GM19025 (cell line): ENCODE measurements around the gene NDUFAF8.

Experiments
- ATAC-seq: cut with Tn5 transposase; IDR thresholded peaks from one replicate; pipeline ENCODE4 v1.9.1; 2021; ENCODE audit warnings: mild to moderate bottlenecking, low read depth, moderate library complexity; ENCODE audit not compliant: unreplicated experiment

NDUFAF8 gene

DNA sequence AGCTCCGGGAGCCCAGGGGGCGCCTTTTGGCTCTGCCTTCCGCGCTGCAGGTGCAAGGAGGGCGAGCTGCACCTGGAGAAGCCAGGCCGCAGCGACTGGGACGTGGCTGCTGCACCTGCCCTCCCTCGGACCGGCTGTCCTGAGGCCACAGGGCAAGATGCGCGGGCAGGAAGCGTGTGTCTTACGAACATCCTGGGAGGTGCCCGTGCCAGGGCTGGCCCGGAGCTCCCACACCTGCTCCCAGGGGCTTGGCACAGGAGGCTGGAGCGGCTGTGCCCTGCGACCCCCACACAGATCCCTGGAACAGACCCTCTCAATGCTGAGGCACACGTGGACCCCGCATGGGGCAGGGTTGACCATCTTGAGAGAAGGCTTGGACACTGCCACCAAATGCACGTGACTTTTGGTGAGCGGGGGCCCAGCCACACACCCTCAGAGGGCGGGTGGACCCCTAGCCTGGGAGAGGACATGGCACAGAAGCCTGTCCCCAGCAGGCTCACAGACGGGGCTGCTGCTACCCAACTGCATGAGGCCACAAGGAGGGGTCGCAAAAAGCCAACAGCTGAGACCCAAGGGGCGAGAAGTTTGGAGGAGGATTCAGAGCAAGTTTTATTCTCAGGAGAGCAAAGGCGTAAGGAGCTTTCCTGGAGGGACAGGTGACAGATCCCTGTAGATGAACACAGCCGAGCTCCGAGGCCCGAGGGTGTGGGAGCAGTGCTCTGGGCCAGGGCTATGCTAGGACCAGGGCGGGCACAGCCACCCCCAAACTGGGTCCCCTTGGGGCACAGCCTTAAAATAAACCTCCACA lies 11.4 kb downstream of the NDUFAF8 start:
- ATAC-seq, result no peak

DNA sequence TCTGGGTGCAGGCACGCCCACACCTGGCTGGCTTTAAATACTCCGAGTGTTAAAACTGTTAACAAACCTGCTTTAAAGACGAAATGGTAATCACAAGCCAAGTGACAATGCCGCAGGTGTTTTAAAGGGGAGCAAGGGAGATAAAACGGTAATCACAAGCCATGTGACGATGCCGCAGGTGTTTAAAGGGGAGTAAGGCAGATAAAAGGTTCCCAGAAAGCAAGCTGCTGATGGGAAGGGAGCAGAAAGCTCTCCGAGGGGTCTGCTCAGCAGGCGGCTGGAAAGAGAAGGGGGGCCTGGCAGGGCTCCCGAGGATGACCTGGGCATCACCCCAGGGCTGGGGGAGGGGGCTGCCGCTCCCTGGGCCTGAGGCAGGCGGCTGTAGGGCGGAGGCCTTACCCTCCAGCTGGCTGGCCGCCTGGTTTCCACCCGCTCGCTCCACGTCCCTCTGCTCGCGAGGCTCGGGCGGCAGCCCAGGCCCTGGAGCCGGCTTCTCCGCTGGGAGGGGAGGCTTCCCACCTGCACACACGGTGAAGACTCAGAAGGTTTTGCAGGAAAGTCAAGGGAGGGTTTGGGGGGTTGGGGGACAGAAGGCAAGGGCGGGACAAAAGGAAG lies 12.1 kb downstream of the NDUFAF8 start:
- no peak for ATAC-seq

DNA sequence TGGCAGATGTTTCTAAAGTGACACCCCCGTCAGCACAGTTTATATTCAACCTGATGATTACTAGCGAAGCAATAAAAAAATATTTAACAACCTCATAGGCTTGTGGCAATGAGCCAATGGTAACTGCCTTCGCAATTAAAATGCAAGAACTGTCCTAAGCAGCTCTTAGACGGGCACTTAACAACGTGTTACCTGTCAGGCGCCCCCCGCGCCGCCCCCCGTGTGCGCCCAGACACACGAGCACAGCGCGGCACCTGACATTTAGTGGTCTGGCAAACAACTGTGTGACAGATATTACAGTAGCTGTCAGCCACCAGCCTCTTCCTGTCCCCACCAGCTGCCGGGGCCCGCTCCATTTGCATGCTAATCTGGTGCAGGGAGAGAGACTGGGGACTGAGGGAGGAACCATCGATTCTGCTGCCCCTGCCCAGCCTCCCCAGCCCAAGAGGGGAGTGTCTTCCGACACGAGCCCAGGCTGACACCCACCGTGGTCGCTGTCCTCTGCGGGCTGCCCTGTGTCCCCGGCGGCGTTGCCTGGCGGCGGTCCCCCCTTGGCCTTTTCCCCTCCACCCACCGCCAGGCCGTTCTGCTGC lies 12.7 kb downstream of the NDUFAF8 start:
- ATAC-seq, result no peak

DNA sequence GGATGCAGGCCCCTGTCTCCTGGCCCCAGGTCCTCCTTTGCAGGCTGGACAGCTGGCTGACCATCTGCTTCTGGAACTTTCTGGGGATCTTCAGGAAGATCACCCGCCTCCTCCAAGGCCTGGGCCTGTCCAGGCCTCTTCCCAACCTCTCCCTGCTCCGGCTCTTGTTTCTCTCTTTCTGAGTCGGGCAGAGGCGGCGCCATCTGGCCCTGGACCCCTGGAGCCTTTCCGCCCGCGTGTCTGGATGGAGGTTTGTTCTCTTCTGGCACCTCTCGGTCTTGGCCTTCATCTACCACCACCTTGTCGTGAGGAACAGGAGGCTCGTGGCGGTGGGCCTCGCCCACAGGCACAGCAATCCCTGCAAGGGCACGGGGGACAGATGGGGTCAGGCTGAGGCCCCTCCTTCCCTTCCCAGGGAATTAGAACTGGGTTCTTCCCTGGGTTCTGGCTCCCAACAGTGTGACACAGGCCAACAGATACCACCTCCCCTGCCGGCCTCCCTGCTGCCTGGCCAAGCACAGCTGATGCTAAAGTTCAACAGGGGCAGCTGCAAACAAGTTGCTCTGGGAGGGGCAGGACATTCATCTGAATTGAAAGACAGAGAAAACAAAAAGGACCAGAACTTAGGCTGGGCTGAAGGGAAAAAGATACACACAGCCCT lies 13.3 kb downstream of the NDUFAF8 start:
- no peak for ATAC-seq

DNA sequence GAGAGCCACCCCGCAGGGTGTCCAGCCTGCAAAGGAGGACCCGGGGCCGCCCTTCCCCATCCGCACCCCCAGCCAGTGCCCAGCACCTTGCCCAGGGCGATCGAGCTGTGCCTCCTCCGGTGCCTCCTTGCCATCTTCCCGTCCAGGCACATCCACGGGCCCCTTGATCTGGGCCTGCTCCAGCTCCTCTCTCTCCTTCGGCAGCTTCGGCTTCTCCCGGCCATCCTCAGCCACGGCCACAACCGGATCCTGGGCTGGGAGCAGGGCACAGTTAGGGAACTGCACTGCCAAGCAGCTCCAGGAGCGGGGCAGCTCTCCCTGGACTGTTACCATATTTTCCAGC lies 13.8 kb downstream of the NDUFAF8 start:
- no peak for ATAC-seq

DNA sequence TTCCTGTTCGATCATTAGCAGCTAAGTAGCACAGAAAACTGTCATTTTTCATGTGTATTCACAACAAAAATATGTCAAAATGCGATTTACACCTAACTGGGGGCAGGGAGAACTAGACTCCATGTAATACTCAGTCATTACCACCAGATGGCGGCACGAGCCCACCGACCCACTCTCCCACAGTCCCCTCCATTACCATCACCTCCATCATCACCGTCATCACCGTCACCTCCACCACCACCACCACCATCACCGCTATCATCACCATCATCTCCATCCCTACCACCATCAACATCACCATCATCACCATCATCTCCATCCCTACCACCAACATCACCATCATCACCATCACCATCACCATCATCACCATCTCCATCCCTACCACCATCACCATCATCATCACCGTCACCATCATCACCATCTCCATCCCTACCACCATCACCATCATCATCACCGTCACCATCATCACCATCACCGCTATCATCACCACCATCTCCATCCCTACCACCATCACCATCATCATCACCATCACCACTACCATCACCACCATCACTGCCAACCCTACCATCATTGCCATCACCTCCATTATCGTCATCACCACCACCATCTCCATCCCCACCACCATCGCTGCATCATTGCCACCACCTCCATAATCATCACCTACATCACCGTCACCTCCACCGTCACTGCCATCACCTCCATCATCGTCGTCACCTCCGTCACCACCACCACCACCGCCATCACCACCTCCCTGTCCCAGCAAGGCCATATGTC lies 14.4 kb downstream of the NDUFAF8 start:
- ATAC-seq, result no peak

DNA sequence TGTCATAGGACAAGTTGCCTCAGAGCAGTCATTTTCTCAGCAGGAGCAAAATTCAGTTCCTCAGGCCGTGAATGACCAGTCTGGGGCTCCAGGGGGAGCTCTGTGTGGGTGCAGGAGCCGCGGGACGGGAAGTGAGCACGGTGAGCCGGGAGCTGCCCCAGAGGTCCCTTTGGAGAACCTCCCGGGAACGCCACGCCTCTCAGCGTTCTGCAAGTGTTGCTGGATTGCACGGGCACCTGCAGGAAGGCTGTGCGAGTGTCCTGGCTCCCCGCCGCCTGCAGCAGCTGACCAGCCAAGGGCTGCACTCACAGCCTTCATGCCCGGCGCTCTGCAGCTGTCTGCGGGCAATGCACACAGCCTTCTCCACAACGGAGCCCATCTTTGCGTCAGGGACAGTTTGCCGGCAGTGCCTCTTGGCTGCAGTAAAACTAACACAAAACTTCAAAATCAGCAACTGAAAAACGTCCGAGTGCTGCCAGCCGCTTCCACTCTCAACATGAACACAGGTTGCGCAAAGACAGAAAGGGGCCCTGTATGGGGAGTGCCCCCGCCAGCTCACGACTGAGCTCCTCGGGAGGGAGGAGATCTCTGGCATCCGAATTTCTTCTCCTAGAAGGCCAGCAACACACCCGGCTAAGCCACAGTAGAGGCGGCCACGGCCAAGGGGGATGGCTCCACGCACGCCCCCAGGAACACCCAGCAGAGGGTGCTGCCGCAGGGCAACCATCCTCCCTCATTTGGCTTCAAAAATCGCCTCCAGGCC lies 16.0 kb downstream of the NDUFAF8 start:
- ATAC-seq, result no peak

DNA sequence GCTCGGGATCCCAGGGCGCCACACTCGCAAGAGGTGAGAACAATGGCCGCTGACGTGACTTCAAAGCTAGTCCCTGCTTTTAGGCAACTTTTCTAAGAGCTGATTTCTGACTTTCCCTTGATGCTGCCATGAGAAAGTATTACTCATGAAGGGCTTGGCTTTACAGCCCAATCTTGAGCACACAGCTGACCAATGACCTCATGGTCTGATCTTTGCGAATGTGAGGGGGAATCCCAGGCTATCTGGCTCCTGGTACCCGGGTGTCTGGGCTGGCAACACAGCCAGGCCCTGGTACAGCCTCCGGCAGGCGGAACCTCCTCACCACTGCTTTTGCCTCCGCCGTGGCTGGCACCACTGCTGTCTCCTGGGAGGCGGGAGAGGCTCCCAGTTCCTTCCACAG lies 17.5 kb downstream of the NDUFAF8 start:
- ATAC-seq, result no peak

DNA sequence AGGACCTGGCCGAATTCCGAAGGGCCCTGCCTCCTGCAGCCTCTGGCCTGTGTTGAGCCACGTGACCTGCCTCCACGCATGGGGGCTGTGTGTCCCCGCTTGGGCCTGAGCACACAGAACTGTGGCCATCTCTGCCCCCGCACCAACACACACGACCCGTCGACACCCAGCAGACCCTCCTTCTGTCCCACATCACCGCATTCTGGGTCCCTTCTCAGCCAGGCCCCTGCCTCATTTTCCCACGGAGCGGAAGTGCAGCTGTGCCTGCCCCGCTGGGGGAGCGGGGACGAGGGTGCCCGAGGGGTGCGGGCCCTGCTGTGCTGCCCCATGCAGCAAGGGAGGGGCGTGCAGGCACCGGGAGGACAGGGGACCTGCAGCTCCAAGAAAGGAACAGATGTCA lies 18.4 kb downstream of the NDUFAF8 start:
- no peak for ATAC-seq

DNA sequence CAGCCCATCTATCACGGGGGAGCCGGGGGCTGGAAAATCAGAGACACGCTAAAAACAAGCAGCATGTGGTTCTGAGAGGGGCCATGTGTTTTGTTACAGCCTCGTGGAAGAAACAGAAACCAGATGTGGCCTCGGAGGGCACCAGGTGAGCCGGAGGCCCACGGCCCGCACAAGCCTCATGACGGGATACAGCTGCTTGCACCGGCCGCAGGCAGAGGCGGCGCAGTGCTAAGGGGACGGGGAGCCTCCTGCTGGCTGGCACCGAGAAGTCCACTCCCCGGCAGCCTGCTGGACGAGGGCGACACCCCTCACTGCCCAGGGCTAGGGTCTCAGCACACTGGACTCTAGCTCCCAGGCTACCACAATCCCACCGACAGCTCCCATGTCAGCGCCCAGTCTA lies 19.2 kb downstream of the NDUFAF8 start:
- ATAC-seq, result no peak

DNA sequence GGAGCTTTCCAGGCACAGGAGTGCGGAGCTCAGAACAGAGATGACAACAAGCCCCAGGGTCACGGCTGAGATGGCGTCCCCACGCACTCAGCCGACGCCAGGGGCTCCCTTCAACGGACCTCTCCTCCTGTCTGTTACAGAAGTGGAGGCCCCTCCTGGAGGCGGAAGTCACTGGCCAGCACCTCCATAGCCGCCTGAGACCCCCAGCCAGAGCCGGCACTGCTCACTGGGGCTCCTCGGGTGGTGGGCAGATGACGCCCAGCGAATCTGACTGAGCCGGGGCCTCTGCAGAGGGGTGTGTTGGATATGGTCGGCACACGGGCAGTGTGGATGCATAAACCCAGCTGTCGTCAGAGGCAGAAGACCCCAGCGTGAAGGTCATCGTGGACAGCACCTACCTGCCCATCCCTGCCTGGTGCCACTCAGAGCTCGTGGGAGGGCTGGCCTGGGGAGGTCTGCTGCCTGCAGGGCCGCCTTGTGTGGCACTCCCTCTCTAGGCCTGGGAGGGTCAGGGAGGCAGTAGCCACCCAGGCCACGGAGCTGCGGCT lies 20.0 kb downstream of the NDUFAF8 start:
- no peak for ATAC-seq

DNA sequence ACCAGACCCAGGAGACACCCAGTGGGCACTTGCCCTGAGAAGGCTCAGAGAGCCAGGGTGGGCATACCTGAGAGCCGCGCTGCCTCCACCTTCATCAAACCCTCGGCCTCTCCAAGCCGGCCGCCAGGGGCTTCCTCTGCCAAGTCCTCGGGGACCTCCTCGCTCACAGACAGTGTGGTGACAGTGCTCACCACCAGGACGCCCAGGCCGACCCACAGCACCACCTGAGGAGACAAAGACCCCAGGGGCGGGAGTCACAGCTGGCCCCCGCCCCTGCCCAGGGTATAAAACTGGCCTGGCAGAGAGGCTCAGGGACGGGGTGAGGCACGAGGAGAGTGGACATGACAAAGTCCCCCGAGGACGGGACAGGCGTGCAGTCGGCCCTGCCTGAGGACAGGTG lies 21.1 kb downstream of the NDUFAF8 start:
- ATAC-seq, result no peak

DNA sequence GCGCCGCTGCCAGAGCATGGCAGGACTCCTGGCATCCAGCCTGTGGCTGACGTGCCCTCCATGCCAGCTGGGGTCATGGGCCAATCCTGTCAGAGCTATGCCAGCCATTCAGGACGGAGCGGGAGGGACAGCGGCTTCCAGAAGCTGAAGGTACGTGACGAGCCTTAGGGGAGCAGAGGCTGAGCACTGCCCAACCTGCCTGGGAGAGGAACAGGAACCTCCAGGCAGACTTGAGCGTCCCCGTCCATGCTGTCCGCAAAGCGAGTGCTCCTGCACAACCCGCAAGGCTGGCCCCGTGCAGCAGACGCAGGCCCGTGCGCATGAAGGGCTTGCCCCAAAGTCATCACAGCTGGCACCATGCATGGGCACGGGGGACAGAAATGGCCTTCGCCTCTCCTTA lies 21.5 kb downstream of the NDUFAF8 start:
- no peak for ATAC-seq

DNA sequence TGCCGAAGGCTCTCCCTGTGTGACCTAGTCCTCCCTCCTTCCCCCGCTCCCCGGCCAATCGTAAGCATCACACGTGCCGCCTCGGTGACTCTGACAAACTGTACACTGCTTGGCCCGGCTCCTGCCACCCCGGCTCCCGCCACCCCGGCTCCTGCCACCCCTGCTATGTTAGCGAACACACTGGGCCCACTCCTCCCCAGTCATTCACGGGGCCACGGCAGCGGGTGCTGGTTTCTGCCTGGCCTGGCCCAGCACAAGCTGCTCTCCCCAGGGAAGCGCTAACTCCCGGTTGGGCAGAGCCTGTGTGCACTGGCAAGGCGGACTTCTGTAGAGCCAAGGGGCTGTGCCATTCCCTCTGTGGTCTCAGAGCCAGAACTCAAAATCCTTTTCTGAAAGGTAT lies 22.0 kb downstream of the NDUFAF8 start:
- ATAC-seq, result no peak

DNA sequence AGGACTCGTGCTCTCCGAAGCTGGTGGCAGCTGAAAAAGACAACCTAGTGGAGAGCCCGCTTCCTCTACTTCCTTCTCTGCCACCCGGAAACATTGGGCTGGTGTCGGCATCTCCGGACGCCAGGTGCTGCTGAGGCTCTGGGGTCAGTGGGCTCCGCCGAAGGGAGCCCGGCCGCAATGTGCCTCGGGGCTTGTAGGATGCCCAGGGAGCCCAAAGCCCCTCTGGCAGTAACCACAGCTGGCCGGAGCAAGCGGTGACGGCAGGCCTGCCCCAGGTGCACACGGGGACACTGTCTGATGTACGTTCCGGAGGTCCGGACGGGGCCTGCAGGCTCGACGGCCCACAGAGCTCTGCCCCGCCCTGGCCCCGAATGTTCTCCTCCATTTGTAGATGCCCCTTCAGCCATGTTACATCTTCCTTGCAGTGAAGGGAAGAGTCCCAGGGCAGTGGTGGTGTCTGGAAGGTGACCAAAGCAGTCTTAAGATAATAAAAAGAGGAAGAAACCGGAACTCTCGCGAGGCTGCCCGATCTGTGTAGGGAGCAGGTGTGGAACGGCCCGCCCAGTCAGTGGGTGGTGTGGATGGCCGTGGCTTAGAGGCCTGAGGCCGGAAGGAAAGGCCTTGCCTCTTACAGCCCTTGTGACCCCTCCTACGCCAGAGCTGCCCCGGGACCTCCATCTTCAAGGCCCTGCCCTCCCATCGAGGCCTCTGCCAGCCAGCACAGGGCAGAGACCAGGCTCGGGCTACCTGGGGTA lies 22.6 kb downstream of the NDUFAF8 start:
- ATAC-seq, result no peak

DNA sequence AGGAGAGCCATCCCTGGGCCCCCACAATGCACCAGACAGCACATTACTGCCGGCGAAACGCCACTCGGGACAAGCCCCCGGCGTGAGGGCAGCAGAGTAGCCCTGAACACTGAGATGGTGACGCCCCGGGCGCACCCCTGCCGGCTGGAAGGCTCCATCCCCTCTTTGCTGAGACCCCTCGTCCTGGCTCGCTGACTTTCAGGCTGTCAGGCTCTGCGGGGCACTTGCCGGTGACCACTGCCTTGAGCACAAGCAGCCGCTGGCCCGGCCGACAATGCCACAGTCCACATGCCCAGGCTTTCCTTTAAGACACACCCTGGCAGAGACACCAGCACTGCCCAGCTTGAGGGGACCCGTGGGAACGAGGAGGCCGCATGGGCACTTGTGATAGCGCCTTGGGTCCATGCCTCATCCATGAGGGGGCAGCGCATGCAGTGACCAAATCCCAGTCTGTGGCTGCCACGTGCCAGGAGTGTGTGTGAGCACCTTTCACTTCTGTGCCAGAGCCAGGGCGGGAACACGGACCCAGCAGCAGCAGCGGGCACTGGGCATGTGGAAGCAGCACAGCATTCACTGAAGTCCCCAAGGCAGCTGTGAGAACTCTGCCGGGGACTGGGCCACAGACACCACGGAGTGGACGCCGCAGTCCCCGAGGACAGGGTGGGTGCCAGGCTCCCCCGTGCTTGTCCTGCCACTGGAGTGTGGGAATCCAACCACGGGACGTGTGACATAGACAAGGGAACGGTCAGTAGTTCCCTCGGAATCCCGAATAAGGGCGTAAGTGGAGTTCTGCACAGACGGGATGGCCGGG lies 24.5 kb downstream of the NDUFAF8 start:
- no peak for ATAC-seq

DNA sequence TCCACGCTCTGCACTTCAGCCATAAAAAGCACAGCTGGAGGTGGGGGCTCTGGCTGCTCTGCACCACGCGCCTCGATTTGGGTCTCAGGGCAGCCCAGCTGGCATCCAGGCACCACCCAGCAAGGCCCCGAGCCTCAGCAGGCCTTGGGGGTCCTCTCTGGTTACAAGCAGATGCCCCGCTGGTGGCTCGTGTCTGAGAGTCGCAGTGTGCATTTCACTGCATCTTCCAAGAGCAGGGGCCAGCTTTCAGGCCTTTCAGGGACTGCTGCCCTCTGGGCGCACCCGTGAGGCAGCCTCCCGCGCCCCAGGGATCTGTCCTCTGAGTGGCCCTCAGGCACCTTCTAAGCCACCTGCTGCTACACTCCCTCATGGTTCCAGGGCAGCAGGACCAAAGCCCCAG lies 25.5 kb downstream of the NDUFAF8 start:
- no peak for ATAC-seq

DNA sequence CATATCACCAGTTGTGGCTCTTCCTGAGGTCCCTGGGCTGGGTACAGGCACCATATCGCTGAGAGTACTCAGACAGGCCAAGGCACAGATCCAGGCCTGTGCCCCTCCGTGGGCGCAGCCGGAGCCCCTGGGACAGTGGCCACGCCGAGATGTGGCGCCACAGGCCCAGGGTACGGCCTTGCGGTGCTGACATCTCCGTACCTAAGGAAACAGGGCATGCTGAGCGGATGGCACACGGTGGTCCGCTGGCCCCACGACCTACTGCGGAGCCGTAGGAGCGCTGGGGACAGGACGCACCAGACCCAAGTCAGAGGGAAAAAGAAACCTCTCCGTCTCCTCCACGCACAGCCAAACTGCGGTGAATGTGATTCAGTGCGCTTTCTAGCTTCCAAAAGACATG lies 26.5 kb downstream of the NDUFAF8 start:
- no peak for ATAC-seq
